NCI-H2081 (cell line): Measurements from ENCODE around the gene PWWP2B.

Experiments
- DNase-seq, 2 experiments: peaks; one replicate each; lab custom pipeline; 2025; lab: John Stamatoyannopoulos, UW

PWWP2B gene

GRCh38 chr10:132394201-132394811 is 2.7 kb upstream of the PWWP2B start:
- DNase-seq, result no peak

GRCh38 chr10:132394936-132395703 is 1.9 kb upstream of the PWWP2B start:
- no peak for DNase-seq

- DNase-seq, result no peak
These were observed 1.1 kb upstream of the PWWP2B start for GRCh38 chr10:132395704-132396493.

DNA sequence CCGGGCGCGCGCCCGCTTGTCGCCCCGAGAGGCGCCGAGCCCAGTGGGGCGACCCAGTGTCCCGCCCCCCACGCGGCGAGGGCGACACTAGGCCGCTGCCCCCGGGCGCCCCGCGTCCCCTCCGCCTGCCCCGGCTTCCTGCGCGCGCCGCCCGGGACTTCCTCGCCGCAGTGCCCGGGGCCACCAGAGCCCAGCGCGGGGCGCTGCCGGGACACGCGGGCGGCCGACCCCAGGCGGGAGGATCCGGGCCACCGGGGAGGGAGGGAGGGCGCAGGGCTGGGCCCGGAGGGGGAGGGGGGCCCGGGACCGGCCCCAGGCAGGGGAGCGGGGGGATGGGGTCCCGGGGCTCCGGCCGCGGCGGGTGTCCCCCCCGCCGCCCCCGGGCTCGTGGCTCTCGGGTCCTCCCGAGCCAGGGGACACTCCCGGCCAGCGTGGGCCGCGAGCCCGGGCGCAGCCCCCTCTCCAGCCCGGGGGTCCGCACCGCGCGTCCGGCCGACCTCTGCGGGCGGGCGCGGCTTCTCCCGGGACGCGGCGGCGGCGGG is 435 bp upstream of the PWWP2B start:
- no peak for DNase-seq

DNA sequence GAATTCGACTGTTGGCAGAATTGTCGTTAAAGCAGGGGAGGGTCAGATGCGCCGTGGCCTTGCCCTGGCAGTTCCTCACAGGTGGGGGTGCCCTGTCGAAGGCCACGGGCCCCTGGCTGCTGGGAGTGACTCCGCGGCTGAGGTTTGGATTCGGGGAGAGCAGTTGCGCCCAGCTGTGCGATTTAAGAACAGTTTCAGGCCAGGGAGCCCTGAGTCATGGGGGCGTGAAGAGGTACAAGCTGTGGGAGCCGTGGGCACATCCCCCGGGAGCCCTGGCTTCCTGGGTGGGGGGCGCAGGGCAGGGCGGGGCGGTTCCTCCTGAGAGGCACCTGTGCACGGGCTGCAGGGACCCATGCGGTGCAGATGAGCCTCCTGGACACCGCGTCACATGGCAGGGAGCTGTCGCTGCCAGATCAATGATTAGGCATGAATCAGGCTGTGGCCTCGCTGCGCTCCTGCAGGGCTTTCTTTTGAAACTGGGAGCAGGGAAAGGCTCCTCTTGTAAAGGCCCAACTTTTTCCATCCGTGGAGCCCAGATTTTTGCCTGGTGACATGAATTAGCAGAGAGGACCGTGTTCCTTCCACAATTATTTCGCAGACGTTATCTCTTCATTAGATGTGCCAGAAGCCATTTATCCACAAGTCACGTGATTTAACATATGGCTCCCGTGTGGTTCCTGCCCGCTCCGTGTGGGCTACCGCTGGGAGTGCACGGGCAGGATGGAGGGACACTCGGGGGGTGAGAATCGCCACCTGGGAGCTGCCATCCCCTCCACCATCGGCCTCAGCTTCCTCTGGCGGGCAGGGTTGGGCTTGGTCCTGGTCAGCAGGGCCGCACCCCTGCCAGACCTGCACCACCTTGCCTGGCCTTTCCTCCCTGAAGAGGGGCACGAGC is 918 bp downstream of the PWWP2B start:
- peak in 1 of 2 experiments; percentile 38 for DNase-seq

DNA sequence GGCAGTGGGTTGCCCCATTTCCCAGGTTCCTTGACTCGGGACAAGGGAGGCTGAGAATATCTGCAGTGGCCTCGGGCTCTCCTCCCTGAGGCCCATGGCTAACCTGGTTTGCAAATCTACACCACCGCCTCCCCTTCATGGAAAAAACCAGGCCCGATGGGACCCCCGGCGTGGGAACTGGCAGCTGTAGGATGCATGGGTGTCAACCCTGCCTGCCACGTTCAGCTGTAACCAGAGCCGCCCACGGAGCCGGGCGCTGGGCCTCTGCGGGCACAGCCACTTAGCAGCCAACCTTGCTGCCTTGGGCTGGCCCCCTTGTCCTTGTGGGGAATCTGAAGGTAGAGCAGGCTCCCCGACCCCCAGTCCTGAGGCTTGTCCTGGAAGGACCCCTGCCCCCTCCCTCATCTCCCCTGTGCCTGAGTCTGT is 1.6 kb downstream of the PWWP2B start:
- no peak for DNase-seq

GRCh38 chr10:132399117-132400035 is 2.4 kb downstream of the PWWP2B start:
- DNase-seq, result no peak

- DNase-seq, result no peak
These were observed 3.1 kb downstream of the PWWP2B start for GRCh38 chr10:132400041-132400546.

GRCh38 chr10:132400547-132401151 is 3.6 kb downstream of the PWWP2B start:
- no peak for DNase-seq

DNA sequence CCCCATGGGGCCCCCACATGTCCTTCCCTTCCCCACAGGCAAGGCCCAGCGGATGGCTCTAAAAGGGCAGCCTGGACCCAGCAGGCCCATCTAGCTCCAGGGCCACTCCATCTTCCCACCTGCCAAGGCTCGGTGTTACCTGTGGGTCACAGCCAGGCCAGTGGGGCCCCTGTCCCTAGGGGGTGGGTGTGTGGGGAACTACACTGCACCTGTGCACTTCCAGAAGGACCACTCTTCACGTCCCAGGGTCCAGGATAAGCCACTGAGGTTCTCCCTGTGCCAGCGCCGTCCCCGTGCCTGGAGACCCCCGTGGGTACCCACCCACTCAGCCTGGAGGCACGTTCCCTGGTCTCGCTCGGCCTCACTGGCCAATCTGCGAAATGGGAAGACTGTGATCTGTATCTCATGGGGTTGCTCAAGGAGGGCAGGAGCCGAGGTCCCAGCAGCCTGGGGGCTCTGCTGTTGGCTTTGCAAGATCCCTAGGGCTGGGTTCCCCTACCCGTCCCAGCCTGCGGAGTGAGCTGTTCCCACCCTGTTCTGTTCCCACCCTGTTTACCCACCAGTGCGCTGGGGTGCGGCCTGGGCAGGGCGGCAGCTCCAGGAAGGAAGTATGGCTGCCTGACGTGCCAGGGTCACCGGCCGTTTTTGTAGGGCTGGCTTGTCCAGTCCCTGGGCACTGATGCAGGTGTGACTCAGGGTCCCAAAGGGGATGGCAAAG is 4.6 kb downstream of the PWWP2B start:
- no peak for DNase-seq

GRCh38 chr10:132402781-132403241 is 5.8 kb downstream of the PWWP2B start:
- no peak for DNase-seq

GRCh38 chr10:132403511-132404168 is 6.6 kb downstream of the PWWP2B start:
- no peak for DNase-seq

DNA sequence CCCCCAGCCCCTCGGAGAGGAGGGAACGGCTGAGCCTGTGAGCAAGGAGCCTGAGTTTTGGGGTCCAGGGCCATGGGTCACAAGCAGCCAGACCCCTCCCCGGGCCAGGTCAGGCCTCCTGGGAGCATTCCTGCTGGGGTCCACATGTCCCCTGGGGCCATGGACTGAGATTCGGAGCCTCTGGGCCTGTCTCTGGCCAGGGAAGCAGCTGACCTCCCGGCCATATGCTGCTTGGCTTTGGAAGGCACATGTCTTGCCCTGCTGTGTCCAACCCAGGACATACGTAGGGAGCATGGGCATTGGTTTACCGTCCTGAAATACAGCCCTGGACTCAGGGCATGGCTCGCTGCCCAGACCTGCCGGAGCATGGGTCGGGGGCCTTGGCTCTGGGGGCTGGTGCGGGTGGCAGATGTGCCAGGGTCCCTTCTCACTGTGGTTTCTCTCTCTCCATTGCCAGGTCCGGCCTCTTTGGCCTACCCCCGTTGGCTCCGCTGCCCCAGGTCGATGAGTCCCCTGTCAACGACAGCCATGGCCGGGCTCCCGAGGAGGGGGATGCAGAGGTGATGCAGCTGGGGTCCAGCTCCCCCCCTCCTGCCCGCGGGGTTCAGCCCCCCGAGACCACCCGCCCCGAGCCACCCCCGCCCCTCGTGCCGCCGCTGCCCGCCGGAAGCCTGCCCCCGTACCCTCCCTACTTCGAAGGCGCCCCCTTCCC is 7.3 kb downstream of the PWWP2B start:
- DNase-seq, result no peak

DNA sequence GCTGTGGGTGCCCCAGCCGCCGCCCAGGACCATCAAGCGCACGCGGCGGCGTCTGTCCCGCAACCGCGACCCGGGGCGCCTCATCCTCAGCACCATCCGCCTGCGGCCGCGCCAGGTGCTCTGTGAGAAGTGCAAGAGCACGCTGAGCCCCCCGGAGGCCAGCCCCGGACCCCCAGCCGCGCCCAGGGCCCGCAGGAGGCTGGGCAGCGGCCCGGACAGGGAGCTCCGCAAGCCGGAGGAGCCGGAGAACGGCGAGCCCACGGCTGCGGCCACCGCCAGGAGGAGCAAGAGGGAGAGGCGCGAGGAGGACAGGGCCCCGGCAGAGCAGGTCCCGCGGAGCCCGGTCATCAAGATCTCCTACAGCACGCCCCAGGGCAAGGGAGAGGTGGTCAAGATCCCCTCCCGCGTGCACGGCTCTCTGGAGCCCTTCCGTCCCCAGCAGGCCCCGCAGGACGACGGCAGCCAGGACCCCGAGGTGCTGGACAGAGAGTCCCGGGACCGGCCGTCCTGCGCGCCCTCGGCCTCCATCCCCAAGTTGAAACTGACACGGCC is 8.0 kb downstream of the PWWP2B start:
- no peak for DNase-seq

DNA sequence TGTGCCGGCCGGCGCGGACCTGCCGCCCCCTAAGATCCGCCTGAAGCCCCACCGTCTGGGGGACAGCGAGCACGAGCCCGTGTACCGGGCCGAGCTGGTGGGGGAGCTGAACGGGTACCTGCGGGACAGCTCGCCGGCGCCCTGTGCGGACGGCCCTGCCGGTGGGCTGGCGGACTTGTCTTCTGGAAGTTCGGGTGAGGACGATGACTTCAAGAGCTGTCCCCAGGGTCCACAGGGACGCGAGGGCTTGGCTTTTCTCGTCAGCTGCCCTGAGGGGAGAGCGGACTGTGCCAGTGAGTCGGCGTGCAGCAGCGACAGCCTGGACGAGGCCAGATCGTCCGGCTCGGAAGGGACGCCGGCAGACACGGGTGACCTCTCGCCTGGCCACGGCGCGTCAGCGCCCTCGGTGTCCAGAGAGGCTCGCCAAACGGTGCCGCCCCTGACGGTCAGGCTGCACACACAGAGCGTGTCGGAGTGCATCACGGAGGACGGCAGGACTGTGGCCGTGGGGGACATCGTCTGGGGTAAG is 8.5 kb downstream of the PWWP2B start:
- DNase-seq, result no peak

DNA sequence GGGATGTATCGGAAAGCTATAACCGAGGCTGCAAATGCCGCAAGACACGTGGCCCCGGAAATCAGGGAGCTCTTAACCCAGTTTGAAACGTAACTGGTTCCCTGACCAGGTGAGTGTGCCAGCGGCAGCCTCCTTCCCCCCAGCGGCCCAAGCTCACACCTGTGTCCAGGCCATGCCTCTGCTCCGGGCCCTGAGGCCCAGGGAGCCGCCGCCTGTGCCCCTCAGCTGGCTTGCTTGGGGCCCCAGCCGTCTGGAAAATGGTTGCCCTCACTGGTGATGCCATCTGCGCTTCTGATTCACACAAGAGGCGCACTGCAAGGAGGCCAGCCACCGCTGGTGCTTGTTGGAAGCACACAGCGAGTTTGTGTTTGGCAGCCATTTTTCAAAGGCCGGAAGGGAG is 9.2 kb downstream of the PWWP2B start:
- no peak for DNase-seq

GRCh38 chr10:132406750-132407149 is 9.8 kb downstream of the PWWP2B start:
- no peak for DNase-seq
